GM12878 (cell line): ENCODE data around the gene POLN. TPM values are rescaled to one million over a fixed set of nuclear protein-coding genes. Genes with fewer than 3 reads are reported as not detected.

ENCODE experiments used
- ATAC-seq: fragments of 200-7000 bp; cut with Tn5 transposase; 3 replicates; pipeline ENCODE4 v1.9.1; 2020; ENCODE audit warnings: mild to moderate bottlenecking, moderate library complexity
- BruUV-seq: library from RNA; stranded (reverse); fragments of 400-500 nt; replicated peaks from 2 replicates; lab custom pipeline; 2021; lab: Mats Ljungman, UMichigan
- CTCF ChIA-PET: fragments of 300-600 bp; sonication (Branson Sonifier 250); formaldehyde crosslinking; extraction: SDS; loops from one replicate; lab custom pipeline; 2021; ENCODE audit warnings: inconsistent platforms; lab: Yijun Ruan, JAX
- POLR2A ChIA-PET: fragments of 350-600 bp; formaldehyde crosslinking; extraction: SDS; loops from one replicate; lab custom pipeline; 2021; ENCODE audit warnings: inconsistent platforms; lab: Charles Lee
- RAD21 ChIA-PET: fragments of 300-600 bp; sonication (Branson Sonifier 250); formaldehyde crosslinking; loops from one replicate; lab custom pipeline; 2023; ENCODE audit warnings: antibody characterized with exemption; ENCODE audit not compliant: unreplicated experiment; lab: Charles Lee
- SMC1A ChIA-PET: fragments of 300-600 bp; sonication (Branson Sonifier 250); formaldehyde crosslinking; loops from one replicate; lab custom pipeline; 2023; ENCODE audit not compliant: unreplicated experiment, uncharacterized antibody; lab: Charles Lee
- DNase-seq: peaks from one replicate; pipeline ENCODE4 v3.0.0-alpha.2; 2011; ENCODE audit warnings: low read depth, low spot score
- FAIRE-seq: peaks from 3 replicates; lab custom pipeline; 2011; peaks lifted over from hg19 to GRCh38; lab: Jason Lieb, UNC
- H2AFZ ChIP-seq: 2 replicates; pipeline ENCODE4 v1.6.0; 2011; ENCODE audit warnings: low read depth, low read length, control low read depth; ENCODE audit not compliant: control insufficient read depth
- H3K27ac ChIP-seq: 2 replicates; pipeline ENCODE4 v1.5.1; 2011; ENCODE audit warnings: control low read depth; ENCODE audit not compliant: control insufficient read depth, insufficient read depth
- H3K27me3 ChIP-seq, 2 experiments: replicated peaks in 1 of 2; 2 replicates each; pipeline versions ENCODE4 v1.6.0 to v1.6.1; 2011; ENCODE audit warnings: low read length in 1 of 2; ENCODE audit not compliant: control insufficient read depth in 2 of 2, insufficient read depth in 2 of 2
- H3K36me3 ChIP-seq, 2 experiments: 2 replicates each; pipeline ENCODE4 v1.5.1; 2011; ENCODE audit warnings: low read length in 1 of 2; ENCODE audit not compliant: control insufficient read depth in 2 of 2, insufficient read depth in 2 of 2
- H3K4me1 ChIP-seq: 2 replicates; pipeline ENCODE4 v1.6.1; 2011; ENCODE audit warnings: mild to moderate bottlenecking, low read length, moderate library complexity, mixed read lengths; ENCODE audit not compliant: control insufficient read depth, insufficient read depth
- H3K4me2 ChIP-seq: 2 replicates; pipeline ENCODE4 v1.6.0; 2011; ENCODE audit warnings: control low read depth; ENCODE audit not compliant: control insufficient read depth, insufficient read depth
- H3K4me3 ChIP-seq: fragments of 200-600 bp; sonication (generic); 2 replicates; pipeline ENCODE4 v1.5.1; 2016
- H3K79me2 ChIP-seq: 2 replicates; pipeline ENCODE4 v1.6.0; 2011; ENCODE audit warnings: low read length; ENCODE audit not compliant: control insufficient read depth, insufficient read depth
- H3K9ac ChIP-seq: 2 replicates; pipeline ENCODE4 v1.8.0; 2011; ENCODE audit warnings: low read length, control low read depth, mixed read lengths; ENCODE audit not compliant: control insufficient read depth, insufficient read depth
- H3K9me3 ChIP-seq: replicated peaks from 3 replicates; pipeline ENCODE4 v1.5.1; 2011; ENCODE audit warnings: mild to moderate bottlenecking, low read length; ENCODE audit not compliant: control insufficient read depth, insufficient read depth
- H4K20me1 ChIP-seq: 2 replicates; pipeline ENCODE4 v1.6.0; 2011; ENCODE audit not compliant: control insufficient read depth, insufficient read depth
- ATF3 ChIP-seq: IDR thresholded peaks from 2 replicates; pipeline ENCODE4 v1.6.1; 2011; ENCODE audit warnings: low read depth, mild to moderate bottlenecking, low read length, moderate library complexity, borderline replicate concordance; ENCODE audit errors: extremely low read depth
- BCL11A ChIP-seq: IDR thresholded peaks from 2 replicates; pipeline ENCODE4 v1.6.1; 2011; ENCODE audit warnings: low read depth, low read length
- GABPA ChIP-seq: IDR thresholded peaks from 2 replicates; pipeline ENCODE4 v1.6.1; 2014; ENCODE audit warnings: antibody characterized with exemption, low read depth, mild to moderate bottlenecking, inconsistent platforms
- MXI1 ChIP-seq: fragments of 150-350 bp; IDR thresholded peaks from 2 replicates; pipeline ENCODE4 v1.6.1; 2011; ENCODE audit warnings: low read depth, mild to moderate bottlenecking, inconsistent platforms, low read length, improper control_type of control experiment
- MYC ChIP-seq: IDR thresholded peaks from 2 replicates; pipeline ENCODE4 v1.6.1; 2011; ENCODE audit warnings: mild to moderate bottlenecking, low read length, moderate library complexity, inconsistent platforms; ENCODE audit not compliant: insufficient read depth, insufficient replicate concordance, insufficient read length, severe bottlenecking
- TBL1XR1 ChIP-seq: IDR thresholded peaks from 2 replicates; pipeline ENCODE4 v1.6.1; 2012; ENCODE audit warnings: low read depth, low read length, improper control_type of control experiment
- WGBS: methylation state at CpG from one replicate; pipeline ENCODE4 v1.1.6; 2016; ENCODE audit warnings: low lambda C conversion rate; ENCODE audit not compliant: insufficient replicate concordance, insufficient coverage; ENCODE audit errors: missing lambda C conversion rate; 5-methylcytosine and 5-hydroxymethylcytosine counted together
- in situ Hi-C: fragments of 300-500 bp; cut with MboI; formaldehyde crosslinking; loops from 9 replicates; pipeline ENCODE4 v1.14.3; 2018; ENCODE audit warnings: mixed read lengths
- intact Hi-C: fragments of 100-400 bp; cut with micrococcal nuclease; formaldehyde crosslinking; loops from one replicate; pipeline ENCODE4 v1.14.2; 2022; ENCODE audit not compliant: unreplicated experiment
- polyA plus RNA-seq, 11 experiments: library from polyadenylated mRNA; depleted of rRNA in 4 of 11; unstranded in 6 of 11; stranded (reverse) in 5 of 11; fragments of >200 nt; fragmentation: Nextera tagmentation in 4 of 11; fragmentation: Illumina TruSeq in 1 of 11; extraction: Ambion mirVana in 4 of 11; extraction: Trizol in 1 of 11; gene quantifications; 1 replicate in 1 of 11; 2 replicates in 10 of 11; pipeline versions ENCODE4 v1.2.1 to v1.2.3, GENCODE V29; 2011 to 2016; ENCODE audit warnings: inconsistent platforms in 2 of 11, missing spikeins in 2 of 11, low read depth in 1 of 11
- total RNA-seq, 4 experiments: library from RNA; depleted of rRNA in 3 of 4; stranded (reverse); fragments of >200 nt in 3 of 4; fragmentation: Illumina TruSeq in 1 of 4; extraction: Trizol in 1 of 4; gene quantifications; 2 replicates each; pipeline versions ENCODE4 v1.2.1 to v1.2.3, GENCODE V29; 2013 to 2021
- TF ChIP-seq, protein P1 (sequence below): fragments of 450-650 bp; IDR thresholded peaks from 2 replicates; pipeline ENCODE4 v1.6.1; 2017; ENCODE audit warnings: mild to moderate bottlenecking

The POLN gene
- total and polyA plus RNA-seq, 10 of the 15 experiments (the other 5 are each of a cell fraction or from before 2014, with no cell fraction given), result 0.09 to 2.0 (median 0.95) TPM; not detected in 1

DNA sequence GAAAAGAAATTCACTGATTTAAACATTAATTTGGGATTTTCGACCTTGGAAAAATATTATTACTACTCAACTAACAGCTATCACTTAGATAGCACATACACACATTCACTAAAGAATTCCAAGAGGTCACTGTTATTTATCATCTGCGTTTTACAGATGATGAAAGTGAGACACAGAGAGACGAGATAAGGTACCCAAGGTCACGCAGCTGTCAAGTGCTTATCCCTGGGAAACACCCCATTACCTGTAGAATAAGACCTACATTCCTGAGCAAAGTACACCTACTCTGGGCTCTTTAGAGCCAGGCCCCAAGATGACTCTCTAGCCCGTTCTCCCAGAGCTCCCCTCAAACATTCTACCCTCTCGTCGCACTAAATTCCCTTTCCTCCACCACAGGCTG lies 48.6 kb downstream of the POLN start:
- SMC1A ChIA-PET, result no interaction called here

More for the DNA sequence above, 48.6 kb downstream of the POLN start:
- Histone ChIP-seq H4K20me1 (no peaks in the 10 kb centered on the region), H3K9ac (no peak overlapping the region), H3K79me2 (no peaks in the 10 kb centered on the region), H3K4me3 (no peak overlapping the region), H3K4me1 (no peaks in the 10 kb centered on the region), H3K9me3 (no peaks in the 10 kb centered on the region), H2AFZ (no peak overlapping the region), H3K27me3 (no peaks in the 10 kb centered on the region), H3K4me2 (no peak overlapping the region), H3K36me3 (no peaks in the 10 kb centered on the region), H3K27ac (no peak overlapping the region)
- ChIA-PET CTCF (no interaction called here), POLR2A (no interaction called here), RAD21 (no interaction called here)
- in situ Hi-C loops (no loop called here), intact Hi-C loops (no loop called here)
- 76% methylated on average over 7 of the region's 7 CpGs for WGBS
- no peak for FAIRE-seq
- TF ChIP-seq MYC (no peak), ATF3 (no peak), GABPA (no peak), TBL1XR1 (no peak), MXI1 (no peak), BCL11A (no peak)
- TF ChIP-seq, protein P1, sequence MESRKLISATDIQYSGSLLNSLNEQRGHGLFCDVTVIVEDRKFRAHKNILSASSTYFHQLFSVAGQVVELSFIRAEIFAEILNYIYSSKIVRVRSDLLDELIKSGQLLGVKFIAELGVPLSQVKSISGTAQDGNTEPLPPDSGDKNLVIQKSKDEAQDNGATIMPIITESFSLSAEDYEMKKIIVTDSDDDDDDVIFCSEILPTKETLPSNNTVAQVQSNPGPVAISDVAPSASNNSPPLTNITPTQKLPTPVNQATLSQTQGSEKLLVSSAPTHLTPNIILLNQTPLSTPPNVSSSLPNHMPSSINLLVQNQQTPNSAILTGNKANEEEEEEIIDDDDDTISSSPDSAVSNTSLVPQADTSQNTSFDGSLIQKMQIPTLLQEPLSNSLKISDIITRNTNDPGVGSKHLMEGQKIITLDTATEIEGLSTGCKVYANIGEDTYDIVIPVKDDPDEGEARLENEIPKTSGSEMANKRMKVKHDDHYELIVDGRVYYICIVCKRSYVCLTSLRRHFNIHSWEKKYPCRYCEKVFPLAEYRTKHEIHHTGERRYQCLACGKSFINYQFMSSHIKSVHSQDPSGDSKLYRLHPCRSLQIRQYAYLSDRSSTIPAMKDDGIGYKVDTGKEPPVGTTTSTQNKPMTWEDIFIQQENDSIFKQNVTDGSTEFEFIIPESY, result no peak
- no peak for DNase-seq
- ATAC-seq, result no peak
- BruUV-seq, result no TSS peak
